GM19467 (cell line): ENCODE measurements around the gene VWA7.
A peak's percentile ranks its signal among the peaks of the same experiment; 100 is the strongest.
"Not testable (repeated sequence)": the region's sequence is repeated elsewhere in the genome, so short reads cannot be mapped to it uniquely, and the experiment has no call there.

ENCODE experiments used
- ATAC-seq: cut with Tn5 transposase; IDR thresholded peaks from one replicate; pipeline ENCODE4 v1.9.1; 2021; ENCODE audit warnings: mild to moderate bottlenecking, moderate library complexity; ENCODE audit not compliant: unreplicated experiment

Gene VWA7, protein sequence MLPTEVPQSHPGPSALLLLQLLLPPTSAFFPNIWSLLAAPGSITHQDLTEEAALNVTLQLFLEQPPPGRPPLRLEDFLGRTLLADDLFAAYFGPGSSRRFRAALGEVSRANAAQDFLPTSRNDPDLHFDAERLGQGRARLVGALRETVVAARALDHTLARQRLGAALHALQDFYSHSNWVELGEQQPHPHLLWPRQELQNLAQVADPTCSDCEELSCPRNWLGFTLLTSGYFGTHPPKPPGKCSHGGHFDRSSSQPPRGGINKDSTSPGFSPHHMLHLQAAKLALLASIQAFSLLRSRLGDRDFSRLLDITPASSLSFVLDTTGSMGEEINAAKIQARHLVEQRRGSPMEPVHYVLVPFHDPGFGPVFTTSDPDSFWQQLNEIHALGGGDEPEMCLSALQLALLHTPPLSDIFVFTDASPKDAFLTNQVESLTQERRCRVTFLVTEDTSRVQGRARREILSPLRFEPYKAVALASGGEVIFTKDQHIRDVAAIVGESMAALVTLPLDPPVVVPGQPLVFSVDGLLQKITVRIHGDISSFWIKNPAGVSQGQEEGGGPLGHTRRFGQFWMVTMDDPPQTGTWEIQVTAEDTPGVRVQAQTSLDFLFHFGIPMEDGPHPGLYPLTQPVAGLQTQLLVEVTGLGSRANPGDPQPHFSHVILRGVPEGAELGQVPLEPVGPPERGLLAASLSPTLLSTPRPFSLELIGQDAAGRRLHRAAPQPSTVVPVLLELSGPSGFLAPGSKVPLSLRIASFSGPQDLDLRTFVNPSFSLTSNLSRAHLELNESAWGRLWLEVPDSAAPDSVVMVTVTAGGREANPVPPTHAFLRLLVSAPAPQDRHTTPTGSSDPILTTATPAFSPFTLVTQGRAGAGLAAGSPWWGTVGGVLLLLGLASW

DNA sequence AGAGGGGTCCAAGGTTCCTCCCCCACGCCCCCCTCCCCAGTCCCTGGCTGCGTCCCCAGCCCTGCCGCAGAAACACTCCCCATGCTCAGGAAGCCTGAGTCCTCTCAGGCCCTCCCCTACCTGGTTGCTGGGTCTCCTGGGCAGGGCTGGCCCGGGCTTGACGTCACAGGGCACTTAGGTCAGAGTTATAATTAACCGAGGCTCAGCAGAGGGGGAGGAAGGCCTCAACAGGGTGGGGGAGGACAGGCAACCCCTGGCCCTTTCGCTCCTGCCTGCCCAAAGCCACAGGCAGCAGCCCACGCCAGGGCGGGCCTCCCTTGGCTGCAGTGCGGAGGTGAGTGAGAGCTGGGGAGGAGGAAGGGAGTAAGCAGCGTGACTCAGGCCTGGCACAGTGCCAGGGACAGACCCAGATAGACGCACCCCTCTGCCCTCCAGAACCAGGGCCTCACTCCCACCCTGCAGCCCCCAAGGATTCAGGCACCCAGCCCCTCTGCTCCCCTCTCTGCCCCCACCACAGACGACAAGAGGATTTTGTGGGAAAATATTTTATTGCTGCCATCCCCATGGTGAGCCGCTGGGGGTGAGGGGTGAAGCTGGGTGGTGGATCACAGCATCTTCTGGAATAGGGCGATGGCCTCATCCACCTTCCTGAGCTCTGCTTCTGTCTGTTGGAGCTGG lies at the start of gene VWA7:
Gene VWA7 (minus strand): TSS at position 340 of the 678 bp plus-strand sequence. CDS start 549 bp downstream, outside the sequence.
- ATAC-seq, result no peak

DNA sequence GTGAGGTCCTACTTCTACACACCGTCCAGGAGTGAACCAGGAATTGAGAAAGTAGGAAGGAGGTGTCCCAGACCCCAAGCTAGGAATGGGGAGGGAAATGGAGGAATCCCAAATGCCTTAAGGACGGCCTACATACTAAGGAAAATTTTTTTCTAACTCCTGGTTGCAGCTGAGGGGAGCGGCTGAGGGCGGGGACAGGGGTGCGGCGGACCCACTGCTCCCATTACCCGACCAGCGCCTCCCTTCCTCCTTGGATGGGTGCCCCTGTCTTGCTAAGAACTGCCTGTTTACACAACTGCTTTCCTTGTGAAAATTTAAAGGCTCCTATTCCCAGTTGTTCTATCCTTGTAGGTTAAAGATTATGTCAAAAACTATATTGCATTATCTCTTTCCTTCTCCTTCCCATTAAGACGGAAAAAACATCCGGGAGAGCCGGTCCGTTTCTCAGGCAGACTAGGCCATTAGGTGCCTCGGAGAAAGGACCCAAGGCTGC lies 49.7 kb upstream of the VWA7 start:
- ATAC-seq, result peak; percentile 16

DNA sequence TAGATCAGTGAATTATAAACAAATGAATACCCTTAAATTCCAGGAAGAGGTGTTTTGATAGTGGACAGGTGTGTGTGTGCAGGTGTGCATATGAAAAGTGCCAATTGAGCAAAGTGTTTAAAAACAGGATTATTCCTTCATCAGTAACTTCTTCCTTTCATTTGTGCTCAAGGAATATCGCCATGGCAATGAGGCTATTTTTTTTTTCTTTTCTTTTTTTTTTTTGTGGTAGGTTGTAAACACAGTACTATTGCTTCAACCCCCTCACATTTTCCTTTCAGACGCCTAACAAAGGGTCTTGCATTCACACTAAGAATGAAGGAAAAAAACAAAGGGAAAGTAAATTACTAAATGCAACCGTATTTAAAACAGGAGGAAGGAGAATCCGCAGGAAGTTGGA lies 48.4 kb upstream of the VWA7 start:
- ATAC-seq, result no peak

DNA sequence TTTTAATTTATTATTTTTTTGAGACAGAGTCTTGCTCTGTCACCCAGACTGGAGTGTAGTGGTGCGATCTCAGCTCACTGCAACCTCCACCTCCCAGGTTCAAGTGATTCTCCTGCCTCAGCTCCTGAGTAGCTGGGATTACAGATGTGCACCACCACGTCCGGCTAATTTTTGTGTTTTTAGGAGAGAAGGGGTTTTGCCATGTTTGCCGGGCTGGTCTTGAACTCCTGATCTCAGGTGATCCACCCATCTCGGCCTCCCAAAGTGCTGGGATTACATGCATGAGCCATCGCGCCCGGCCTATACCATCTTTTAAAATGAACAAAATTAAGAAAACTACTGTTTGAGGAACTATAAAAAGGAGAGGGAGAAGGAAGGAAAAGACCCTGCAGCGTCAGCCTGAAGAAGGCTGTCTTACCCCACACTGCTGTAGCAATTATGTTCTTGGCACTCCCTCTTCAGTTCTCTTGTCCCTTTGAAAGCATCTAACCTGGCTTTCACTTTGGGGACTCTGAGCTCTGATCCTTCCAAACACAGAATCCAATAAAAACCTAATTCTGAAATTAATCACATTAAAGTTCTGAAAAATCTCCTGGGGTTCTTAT lies 46.6 kb upstream of the VWA7 start:
- ATAC-seq, result not testable (repeated sequence)

DNA sequence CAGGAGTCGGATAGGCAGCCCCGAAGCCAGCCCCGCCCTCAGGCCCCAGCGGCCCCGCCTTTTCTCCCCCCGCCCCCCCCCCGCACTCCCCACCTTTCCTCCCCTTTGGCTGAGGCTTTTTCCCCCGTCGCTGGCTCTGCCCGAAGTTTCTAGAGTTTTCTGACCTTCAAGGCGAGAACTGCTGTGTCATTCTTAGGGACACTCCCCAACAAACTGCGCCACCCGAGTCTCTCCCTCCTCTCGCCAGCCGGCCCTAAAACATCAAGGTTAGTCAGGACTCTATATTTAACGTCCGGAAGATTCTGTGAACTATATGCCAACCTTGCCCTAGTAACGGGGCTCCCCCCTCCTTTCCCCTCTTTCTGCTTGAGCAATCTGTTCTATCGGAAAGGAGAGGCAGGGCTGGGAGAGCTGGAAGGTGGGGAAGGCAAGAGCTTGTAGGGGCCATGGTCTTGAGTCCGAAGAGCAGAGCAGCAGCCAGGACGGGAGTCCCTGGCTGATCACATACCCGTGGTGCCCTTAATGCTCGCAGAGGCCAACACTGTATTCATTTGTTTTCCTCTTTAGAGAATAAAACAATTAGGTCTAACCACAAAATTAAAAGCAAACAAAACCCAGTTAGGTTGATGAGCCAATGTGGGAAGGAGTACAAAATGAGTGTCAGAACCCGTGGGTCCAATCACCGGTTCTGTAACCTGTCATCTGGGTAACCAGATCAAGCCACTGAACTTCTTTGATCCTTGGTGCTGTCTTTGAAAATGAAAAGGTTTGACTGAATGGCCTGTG lies 45.1 kb upstream of the VWA7 start:
- no peak for ATAC-seq

DNA sequence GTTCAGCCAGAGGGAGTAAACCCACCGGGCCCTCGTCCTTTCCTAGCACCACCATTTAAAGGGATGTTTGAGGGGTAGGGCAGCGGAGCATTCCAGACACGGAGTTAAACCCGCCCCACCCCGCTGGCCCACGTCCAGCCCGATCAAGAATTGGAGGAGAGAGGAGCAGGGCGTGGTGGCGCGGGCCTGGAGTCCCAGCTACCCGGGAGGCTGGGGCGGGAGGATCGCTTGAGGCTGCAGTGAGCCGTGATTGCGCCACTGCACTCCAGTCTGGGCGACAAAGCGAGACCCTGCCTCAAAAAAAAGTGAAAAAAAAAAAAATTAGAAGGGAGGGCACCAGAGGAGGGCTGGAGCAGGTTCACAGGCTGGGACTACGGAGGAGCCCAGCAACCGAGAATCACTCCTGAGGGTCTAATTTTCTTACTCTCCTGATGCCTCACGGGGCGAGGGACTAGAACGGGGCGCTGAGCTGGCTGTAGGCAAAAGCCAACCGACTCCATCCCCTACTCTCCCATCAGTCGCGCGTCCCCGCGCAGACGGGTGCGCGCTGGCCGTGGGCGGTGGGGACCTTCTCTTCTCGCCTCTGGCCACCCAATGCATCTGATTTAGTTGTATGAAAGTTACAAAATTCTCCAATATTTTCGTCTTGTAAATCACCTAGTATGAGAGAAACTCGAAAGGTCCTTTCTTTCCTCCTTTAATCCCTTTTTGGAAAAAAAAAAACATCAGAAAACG lies 44.3 kb upstream of the VWA7 start:
- no peak for ATAC-seq

DNA sequence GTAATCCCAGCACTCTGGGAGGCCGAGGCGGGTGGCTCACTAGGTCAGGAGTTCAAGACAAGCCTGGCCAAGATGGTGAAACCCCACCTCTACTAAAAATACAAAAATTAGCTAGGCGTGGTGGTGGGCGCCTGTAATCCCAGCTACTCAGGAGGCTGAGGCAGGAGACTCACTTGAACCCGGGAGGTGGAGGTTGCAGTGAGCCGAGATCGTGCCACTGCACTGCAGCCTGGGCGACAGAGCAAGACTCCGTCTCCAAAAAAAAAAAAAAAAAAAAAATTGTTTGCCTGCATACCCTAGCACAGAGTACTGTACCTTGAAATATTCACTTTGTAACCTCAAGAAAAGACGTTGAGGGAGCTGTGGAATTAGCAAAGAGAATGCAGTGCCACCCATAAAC lies 43.3 kb upstream of the VWA7 start:
- ATAC-seq, result not testable (repeated sequence)

DNA sequence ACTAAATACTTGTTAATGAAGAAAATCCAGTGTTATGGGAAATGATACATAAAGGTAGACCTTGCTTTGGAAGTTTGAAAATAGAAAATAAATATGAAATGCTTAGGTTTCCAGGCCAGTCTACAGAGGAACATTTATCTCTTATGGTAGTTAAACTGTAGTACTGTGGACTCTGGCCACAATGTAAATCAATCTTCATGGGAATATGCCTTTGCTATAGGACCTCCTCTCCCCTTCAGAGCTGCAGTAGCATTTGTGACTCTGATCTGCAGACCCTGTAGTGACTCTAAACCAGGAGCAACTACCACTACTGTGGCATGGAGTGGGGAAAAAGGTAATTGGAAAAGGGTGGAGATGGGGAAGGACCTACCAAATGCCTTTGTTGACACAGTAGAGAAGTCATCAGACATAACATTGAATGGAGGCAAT lies 42.8 kb upstream of the VWA7 start:
- ATAC-seq, result no peak

DNA sequence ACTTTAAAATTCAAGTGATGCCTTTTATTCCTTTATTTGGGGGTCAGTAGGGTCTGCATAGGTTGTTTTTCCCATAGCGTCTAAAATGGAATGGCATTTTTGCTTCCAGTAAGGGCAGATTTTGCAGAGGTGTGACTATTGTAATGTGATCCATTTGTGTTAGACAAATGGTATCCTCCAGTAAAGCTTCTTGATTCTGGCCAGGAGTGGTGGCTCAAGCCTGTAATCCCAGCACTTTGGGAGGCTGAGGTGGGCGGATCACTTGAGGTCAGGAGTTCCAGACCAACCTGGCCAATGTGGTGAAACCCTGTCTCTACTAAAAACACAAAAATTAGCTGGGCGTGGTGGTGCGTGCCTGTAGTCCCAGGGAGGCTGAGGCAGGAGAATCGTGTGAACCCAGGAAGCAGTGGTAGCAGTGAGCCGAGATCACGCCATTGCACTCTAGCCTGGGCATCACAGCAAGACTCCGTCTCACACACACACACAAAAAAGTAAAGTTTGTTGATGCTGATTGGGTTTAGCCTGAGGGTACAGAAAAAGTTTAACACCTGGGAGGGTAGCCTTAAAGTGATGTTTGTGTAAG lies 40.9 kb upstream of the VWA7 start:
- ATAC-seq, result not testable (repeated sequence)

DNA sequence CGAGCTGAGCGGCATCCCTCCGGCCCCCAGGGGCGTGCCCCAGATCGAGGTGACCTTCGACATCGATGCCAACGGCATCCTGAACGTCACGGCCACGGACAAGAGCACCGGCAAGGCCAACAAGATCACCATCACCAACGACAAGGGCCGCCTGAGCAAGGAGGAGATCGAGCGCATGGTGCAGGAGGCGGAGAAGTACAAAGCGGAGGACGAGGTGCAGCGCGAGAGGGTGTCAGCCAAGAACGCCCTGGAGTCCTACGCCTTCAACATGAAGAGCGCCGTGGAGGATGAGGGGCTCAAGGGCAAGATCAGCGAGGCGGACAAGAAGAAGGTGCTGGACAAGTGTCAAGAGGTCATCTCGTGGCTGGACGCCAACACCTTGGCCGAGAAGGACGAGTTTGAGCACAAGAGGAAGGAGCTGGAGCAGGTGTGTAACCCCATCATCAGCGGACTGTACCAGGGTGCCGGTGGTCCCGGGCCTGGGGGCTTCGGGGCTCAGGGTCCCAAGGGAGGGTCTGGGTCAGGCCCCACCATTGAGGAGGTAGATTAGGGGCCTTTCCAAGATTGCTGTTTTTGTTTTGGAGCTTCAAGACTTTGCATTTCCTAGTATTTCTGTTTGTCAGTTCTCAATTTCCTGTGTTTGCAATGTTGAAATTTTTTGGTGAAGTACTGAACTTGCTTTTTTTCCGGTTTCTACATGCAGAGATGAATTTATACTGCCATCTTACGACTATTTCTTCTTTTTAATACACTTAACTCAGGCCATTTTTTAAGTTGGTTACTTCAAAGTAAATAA lies 40.2 kb upstream of the VWA7 start:
- not testable (repeated sequence) for ATAC-seq

DNA sequence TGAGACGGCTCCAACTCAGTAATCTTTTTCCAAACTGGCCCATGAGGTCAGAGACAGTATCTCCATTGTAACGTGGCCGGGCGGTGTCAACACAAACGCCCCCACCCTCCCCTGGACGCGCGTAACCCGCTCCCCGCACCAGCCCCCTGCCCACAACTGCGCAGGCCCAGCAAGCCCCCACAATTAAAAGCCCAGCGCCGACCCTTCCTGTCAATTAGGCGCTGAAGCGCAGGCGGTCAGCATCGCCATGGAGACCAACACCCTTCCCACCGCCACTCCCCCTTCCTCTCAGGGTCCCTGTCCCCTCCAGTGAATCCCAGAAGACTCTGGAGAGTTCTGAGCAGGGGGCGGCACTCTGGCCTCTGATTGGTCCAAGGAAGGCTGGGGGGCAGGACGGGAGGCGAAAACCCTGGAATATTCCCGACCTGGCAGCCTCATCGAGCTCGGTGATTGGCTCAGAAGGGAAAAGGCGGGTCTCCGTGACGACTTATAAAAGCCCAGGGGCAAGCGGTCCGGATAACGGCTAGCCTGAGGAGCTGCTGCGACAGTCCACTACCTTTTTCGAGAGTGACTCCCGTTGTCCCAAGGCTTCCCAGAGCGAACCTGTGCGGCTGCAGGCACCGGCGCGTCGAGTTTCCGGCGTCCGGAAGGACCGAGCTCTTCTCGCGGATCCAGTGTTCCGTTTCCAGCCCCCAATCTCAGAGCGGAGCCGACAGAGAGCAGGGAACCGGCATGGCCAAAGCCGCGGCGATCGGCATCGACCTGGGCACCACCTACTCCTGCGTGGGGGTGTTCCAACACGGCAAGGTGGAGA lies 38.1 kb upstream of the VWA7 start, which contains the start of the genes HSPA1A and HSPA1L:
Gene HSPA1A (plus strand): TSS at position 519 of the 814 bp plus-strand sequence. CDS start 214 bp downstream, at position 733.
Gene HSPA1L (minus strand): TSS at position 259 of the 814 bp plus-strand sequence. CDS start 3,311 bp downstream, outside the sequence.
- ATAC-seq, result no peak

DNA sequence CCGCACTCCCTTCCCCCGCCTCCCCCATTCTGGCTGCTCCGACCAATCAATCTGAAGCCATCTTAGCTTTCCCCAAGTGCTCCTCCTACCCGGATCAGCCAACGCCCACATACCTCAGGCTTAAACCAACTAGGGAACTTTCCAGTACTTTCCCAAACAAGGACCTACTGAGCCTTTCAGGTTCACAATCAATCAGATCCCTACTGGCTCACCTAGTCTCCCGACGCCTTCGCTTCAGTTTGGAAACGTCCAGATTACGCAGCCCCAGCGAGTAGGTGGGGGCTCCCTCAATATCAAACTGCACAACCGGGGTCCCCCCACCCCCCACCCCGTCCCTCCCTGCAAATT lies 37.5 kb upstream of the VWA7 start:
- no peak for ATAC-seq

DNA sequence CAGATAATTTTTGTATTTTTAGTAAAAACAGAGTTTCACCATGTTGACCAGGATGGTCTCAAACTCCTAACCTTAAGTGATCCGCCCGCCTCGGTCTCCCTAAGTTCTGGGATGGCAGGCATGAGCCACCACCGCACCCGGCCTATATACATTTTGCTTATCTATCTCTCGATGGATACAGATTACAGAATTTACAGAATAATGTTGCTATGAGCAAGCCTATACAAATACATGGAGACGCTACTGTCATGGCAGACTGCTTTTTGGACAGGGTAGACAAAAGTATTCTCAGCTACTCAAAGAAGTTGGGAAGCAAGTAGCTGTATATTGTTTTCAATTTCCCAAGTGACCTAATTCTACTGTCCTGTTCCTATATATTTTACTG lies 36.3 kb upstream of the VWA7 start:
- no peak for ATAC-seq

DNA sequence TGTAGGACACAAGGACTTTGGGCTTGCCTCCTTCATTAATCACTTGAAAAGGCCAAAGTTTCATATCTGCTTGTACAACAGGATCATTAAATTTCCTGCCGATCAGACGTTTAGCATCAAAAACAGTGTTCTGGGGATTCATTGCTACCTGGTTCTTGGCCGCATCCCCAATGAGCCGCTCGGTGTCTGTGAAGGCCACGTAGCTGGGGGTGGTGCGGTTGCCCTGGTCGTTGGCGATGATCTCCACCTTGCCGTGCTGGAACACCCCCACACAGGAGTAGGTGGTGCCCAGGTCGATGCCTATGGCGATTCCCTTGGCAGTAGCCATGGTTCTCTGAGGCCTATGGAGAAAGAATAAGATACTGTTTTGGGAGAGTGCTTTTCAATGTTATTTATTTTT lies 34.5 kb upstream of the VWA7 start:
- ATAC-seq, result no peak

DNA sequence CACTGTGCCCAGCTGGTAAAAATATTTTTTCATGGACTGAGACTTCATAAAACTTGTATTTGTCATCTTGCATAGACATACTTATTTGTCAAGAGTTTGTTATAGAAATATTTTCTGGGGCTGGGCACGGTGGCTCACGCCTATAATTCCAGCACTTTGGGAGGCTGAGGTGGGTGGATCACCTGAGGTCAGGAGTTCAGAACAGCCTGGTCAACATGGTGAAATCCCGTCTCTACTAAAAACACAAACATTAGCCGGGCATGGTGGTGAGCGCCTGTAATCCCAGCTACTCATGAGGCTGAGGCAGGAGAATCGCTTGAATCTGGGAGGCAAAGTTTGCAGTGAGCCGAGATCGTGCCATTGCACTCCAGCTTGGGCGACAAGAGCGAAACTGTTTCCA lies 31.5 kb upstream of the VWA7 start:
- ATAC-seq, result not testable (repeated sequence)

DNA sequence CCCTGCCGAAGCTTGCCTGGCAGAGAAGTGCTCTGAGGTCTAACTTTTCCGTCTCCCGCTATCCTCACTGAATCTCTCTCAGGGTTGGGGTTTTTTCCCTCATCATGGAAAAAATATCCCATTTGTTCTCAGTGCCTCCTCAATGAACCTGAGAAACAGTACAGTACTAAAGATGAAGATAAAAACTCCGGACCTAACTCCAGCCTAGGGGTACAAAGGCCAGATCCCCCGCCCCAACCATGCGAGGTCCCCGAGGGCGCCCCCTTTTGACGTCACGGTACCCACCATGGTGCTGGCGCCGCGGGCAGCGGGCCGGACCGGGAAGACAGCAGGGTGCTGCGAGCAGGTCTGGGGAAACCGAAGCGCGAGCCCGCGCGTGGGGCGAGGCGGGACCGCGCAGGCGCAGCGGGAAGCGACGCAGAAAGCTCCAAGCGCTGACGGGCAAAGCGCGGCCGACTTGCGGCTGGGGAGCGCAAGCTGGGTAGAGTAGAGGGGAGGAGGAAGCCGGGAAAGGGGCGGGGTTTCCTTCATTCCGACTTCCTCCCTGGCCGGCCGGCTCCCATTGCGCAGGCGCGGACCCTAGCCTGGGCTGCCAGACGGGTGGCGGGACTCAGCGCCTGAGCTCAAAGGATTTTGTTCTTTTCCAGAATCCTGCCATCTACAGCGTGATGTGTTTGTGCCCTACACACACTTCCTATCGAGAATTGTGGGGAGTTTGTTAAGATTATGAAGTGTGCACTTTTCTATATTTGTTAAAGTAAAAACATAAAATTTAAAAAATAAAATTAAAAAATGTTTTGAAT lies 29.5 kb upstream of the VWA7 start, which contains the start of gene LSM2:
Gene LSM2 (minus strand): TSS at position 497 of the 803 bp plus-strand sequence. CDS start 209 bp downstream, at position 288.
- peak; percentile 87 for ATAC-seq
